DMS 273 (cell line): ENCODE results near the gene ZNF8.
"Not testable (repeated sequence)": the region's sequence is repeated elsewhere in the genome, so short reads cannot be mapped to it uniquely, and the experiment has no call there.

Experiments
- DNase-seq: peaks from one replicate; lab custom pipeline; 2025; ENCODE audit not compliant: unreplicated experiment; lab: John Stamatoyannopoulos, UW

Gene ZNF8

DNA sequence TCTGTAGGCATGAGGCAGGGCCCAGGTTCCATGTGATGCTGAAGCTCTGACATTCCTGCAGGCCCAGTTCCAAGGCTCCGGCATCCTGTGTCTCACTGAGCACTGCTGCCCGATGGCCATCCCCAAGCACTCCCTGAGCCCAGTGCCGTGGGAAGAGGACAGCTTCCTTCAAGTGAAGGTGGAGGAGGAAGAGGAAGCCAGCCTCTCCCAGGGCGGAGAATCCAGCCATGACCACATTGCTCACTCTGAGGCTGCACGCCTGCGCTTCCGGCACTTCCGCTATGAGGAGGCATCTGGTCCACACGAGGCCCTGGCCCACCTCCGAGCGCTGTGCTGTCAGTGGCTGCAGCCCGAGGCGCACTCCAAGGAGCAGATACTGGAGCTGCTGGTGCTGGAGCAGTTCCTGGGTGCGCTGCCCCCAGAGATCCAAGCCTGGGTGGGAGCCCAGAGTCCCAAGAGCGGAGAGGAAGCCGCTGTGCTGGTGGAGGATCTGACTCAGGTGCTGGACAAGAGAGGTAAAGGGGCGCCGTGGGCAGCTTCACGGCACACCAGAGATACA, 56.0 kb downstream of the ZNF8 start:
- no peak for DNase-seq

DNA sequence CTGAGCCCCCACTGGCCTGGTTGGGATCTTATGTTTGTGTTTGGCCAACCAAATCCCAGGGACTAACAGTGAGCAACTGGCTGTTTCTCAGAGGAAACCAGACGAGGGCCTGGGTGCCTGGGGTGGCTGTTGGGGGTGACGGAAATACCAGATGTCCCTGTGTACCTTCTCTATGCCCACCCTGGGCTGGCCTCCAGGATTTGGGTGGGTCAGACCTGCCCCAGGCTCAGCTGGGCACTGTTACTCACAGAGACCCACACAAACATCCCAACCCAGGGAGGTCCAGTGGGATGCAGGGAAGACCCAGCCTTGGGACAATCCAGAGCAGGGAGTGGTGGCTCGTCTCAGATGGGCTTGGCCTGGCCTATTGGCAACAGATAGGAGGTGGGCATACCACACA, 56.9 kb downstream of the ZNF8 start:
- no peak for DNase-seq

DNA sequence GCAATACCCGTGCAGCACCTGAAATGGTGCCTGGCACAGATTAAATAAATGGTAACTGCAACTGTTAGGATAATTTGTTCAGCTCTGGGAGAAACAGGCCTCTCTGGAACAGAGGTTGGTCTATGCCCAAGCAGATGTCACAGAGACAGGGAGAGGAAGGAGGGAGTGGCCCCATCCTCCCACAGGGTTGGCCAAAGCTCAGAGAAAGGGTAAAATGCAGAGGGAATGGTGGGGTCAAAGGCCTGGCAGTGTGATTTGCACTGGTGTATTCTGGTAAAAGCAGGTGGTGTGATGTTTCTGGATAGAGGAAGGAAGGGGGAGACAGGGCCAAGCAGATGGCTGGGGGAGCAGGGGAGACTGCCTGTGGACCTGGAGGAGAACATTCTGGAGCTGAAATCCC, 57.5 kb downstream of the ZNF8 start:
- no peak for DNase-seq

DNA sequence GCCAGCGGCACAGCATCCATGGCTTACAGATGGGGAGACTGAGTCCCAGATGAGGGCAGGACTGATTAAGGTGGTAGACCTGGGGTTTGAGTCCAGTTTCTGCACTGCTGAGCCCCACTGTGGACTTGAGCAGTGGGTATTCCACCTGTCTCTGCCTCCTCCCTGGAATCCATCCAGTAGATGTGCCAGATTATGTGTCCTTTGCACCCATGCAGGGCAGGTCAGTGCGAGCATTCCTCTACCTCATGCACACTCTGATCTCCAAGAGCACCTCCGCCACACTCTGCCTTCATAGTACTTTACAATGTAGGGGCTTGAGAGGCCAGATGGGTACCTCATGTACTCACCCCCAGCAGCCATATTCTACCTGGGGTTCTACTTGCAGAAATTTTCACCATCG, 58.1 kb downstream of the ZNF8 start:
- DNase-seq: no peak

DNA sequence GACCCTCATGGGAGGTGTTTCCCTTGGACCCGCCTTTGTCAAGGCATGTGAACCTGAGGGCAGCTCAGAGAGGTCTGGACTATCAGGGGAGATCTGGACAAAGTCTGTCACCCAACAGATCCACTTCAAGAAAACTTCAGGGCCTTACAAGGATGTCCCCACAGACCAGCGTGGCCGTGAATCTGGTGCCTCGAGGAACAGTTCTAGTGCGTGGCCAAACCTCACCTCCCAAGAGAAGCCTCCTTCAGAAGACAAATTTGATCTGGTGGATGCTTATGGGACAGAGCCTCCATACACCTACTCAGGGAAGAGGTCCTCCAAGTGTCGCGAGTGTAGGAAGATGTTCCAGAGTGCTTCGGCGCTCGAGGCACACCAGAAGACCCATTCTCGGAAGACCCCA, 59.6 kb downstream of the ZNF8 start:
- no peak for DNase-seq

DNA sequence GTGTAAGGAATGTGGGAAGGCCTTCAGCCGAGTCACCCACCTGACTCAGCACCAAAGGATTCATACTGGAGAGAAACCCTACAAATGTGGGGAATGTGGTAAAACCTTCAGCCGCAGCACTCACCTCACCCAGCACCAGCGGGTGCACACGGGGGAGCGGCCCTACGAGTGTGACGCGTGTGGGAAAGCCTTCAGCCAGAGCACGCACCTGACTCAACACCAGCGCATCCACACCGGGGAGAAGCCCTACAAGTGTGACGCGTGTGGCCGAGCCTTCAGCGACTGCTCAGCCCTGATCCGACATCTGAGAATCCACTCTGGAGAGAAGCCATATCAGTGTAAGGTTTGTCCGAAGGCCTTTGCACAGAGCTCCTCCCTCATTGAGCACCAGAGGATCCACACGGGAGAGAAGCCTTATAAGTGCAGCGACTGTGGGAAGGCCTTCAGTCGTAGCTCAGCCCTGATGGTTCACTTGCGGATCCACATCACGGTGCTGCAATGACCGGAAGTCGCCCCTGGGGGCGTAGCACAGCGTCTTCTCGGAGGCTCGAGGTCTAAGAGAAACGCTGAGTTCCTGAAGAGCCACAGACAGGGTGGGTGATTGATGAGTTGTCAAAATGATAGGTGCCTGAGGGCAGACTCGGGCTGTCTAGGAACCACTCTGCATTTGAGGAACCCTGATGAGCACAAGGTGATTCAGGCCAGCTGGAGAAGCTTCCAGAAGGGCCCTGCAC, 60.2 kb downstream of the ZNF8 start:
- DNase-seq: no peak

DNA sequence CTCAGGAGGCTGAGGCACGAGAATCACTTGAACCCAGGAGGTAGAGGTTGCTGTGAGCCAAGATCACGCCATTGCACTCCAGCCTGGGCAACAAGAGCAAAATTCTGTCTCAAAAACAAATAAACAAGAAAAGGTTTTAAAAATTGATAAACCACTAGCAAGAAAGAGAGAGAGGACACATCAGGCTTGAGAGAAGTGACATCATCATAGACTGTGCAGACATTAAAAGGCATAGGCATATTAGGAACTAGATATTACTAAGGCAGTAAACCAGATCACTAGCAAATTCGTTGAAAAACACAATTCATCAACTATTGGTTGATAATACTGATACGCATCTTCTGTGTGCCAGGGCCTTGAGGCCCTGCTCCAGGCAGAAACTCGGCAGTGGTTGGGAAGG, 66.8 kb downstream of the ZNF8 start:
- DNase-seq: no peak

DNA sequence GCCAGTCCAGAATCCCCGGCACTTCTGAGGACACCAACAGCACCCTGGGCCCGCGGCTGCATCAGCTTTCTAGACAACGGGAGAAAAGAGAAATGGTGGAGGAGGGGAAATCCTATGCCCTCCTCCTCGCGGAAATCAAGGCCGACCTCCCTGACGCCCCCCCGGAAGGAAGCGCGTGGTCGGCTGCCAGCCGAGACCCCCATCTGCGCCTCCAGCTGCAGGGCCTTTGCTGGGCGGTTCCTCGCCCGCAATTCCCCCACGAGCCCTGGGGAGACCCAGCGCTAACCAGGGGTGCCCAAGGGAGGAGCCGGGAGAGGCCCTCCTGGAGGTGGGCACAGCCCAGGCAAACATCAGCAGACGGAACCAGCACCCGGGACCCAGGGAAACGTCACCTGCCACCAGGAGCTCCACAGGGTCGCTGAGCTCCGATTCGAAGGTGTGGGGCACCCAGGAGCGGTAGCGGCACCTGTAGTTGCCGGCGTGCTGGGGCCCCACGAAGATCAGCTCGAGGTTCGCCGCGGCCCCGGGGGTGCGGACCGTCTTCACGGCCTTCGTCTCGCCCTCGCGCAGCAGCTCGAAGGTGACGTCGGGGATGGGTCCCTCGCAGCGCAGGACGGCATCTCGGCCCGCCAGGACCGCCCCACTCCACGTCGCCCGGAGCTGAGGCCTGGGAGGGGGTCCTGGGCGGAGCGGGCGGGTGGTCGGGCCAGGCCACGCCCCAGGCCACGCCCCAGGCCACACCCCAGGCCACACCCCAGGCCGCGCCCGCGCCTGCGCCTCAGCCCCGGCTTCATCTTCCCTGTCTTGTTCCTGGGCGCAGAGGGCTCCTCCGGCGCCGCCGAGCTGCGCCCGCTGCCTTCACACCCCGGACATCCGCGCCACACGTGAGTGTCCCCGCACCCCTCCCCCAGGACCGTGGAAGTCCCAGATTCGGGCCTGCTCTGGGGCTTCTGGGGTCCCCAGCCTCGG, 68.5 kb downstream of the ZNF8 start:
- peak; percentile 85 for DNase-seq

DNA sequence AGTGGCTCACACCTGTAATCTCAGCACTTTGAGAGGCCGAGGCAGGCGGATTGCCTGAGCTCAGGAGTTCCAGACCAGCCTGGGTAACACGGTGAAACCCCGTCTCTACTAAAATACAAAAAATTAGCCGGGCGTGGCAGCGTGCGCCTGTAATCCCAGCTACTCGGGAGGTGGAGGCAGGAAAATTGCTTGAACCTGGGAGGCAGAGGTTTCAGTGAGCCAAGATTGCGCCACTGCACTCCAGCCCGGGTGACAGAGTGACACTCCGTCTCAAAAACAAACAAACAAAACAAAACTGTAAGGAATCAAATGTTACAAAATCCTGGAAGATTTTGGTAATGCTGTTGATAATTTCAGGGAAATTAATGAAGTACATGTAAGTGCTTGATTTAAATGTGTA, 69.3 kb downstream of the ZNF8 start:
- not testable (repeated sequence) for DNase-seq

DNA sequence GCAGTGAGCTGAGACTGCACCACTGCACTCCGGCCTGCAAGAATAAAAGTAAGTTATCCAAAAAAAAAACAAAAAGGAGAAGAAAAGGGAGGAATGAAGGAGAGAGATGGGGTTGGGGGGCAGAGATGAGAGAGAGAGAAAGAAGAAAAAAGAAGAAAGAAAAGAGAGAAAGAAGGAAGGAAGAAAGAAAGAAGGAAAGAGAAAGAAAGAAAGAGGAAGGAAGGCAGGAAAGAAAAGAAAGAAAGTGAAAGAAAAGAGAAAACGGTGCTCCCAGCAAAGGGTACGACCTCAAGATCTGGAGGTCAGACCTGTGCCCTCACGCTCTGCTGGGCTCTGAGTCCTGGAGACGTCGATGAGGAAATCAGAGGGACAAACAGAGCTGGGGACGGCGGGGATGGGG, 70.8 kb downstream of the ZNF8 start:
- DNase-seq: no peak

DNA sequence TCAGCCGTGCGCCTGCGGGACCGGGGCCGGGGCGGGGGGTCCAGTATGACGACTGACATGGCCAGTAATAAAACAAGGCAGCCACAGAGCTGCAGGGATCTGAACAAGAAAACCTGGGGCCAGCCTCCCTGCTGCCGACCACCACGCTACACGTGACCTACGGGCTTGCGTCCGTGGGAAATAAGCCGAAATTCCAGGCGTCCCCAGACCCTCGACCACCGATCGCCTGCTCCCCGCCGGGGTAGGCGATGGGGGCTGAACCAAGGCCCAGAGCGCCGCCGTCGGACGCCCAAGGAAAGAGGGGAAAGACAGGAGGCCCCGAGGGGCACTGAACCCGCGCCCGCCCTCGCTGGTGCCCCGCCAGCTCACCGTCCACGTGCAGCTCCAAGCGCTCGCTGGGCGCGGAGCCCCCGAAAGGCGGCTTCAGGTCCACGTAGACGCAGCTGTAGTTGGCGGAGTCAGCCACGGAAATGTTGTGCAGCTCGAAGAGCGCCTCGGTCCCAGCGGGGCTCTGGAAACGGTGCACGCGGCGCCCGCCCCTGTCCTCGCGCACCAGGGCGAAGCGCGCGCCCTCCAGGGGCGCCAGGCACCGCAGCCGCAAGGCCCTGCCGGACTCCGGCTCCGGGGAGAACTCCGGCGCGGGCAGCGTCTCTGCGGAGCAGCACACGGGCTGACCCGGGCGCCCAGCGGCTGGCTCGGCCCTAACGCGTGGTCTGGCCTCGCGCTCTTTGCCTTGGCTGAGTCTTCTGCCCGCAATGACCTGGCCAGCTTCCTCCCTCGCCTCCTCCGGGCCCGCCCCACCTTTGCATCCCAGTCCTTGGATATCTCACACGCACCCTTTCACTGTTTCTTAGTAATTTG, 71.5 kb downstream of the ZNF8 start:
- no peak for DNase-seq

DNA sequence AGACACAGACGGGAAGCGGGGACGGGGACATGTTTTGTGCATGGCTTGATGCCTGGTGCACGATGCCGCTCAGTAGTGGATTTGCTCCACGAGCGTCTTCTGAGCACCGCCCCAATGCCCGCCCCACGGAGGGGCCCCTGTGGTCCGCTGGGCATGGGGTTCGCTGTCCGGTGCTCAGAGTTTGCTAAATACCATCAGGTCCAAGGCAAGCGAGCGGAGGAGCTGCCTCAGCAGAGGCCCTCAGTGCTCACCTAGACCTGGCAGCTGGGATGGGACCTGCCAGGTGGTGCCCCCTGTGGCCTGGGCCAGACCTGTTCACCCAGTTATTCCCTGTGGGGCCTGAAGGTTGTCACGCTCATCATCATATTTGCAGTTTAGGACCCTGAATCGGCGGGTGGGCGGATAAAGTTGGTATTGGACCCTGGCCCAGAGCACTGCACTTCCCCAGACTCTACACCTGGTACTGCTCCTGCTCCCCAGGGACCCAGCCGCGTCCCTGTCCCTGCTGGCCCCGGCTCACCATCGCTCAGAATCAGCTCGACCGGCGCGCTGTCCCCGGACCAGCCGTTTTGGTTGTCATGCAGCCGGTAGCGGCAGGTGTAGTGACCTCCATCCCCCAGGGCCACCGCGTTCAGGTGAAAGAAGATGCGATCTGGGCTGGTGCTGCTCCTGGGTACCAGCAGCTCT, 72.3 kb downstream of the ZNF8 start:
- DNase-seq: no peak

DNA sequence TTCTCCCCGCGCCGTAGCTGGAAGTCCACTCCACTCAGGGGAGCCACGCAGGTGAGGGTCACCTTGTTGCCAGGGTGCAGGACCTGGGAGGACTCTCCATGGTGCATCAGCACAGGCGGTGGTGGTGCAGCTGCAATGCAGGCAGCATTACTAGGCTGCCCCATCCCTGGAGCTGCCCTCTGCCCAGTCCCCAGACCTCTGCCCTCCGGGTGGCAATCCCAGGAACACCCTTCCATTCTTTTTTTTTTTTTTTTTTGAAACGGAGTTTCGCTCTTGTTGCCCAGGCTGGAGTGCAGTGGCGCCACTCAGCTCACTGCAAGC, 72.8 kb downstream of the ZNF8 start:
- no peak for DNase-seq

DNA sequence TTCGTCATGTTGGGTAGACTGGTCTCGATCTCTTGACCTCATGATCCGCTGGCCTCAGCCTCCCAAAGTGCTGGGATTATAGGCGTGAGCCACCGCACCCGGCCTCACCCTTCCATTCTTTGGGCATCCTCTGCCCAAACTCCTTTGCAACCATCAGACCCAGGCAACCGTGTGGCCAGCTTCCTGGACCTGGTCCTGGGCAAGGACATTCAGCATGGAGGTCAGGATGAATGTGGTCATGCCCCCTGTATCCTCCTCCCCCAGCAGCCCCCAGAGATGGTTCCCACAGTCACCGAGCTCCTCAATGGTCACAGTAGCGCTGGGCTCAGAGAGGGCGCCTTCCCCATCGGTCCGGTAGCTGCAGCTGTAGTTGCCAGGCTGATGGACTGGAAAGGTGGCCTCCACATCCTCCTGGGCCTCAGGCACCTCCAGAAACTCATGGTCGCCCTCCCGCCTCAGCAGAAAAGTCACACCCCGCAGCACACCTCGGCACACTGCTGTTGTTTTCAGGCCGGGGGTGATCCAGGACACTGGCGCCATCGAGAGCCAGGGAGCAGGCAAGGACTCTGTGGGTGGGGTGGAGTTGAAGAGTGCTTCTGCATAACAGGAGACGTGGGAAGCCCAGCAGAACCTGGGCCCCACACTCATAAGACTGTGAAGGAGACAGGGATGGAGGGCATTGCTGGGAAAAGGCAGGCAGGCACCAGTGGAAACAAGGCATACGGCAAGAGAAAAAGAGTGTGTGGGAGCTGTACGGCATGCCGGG, 73.4 kb downstream of the ZNF8 start:
- no peak for DNase-seq
